Inflammatory macrophage treated with lipopolysaccharide for 4 hours (primary cell): ENCODE data around the gene ZNF599.

Experiments used
- DNase-seq: peaks from one replicate; pipeline ENCODE4 v3.0.0-alpha.2; 2020

The ZNF599 gene

DNA sequence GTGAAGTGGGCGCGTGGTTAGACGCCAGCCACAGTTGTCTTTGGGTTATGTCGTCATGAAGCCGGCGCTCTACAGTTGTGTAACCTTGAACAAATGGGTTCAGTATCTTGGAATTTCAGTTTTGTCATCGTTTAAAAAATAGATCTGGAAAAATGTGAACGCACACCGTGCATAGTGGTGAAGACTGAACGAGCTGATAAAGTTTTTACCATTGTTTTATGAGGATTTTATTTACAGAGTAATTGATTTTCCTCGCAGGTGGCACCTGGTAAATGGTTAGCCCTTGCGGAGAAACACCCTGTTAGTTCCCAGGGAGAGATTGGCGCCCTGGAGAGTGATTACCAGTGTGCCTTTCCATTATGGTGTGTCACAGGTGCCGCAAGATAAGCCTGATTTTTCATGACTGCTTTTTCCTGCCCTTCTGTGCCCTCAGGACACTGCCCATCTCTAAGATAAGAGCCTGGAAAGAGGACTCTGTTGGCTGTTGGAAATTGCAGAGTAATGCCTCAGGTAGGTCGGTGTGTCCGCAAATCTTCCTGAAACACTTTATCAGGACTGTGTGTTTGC is 38.4 kb downstream of the ZNF599 start:
- peak; percentile 83 for DNase-seq

DNA sequence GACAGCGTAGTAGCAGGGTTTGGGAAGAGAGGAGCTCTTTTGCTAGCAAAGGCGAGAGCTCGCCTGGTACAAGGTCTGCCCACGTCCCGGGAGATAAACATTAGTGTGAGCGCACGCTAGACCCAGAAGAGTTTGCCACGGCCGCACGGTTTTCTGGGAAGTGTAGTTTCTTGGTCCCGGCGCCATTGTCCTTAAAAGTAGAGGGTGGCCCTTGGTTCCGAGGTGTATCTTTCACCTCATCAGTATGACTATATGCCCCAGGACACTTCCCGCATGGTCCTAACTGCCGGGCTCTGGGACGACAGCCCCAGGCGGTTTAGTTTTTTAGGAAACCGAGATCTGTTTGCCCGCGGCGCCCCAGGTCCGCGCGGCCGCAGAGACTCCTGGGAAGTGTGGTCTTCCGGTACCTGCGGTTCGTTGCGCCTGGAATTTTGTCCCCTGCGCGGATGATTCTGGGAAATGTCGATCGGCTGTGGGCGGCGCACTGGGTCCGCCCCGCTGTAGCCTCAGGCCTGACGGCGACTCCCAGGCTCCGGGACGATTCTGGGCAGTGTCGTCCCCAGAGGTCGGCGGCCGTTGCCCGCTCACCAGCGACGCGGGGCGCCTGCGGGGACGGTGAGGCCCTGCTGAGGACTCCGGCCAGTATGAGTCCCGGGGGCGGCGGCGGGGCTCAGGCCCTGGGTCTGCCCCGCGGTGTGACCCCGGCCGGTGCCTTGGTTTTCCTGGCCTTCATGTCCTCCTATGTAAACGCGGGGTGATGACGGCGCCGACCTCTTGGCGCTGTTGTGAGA is 39.1 kb downstream of the ZNF599 start, which contains the start of gene ZNF181:
Gene ZNF181 (plus strand): TSS at position 498 of the 791 bp plus-strand sequence. CDS start 795 bp downstream, outside the sequence.
- DNase-seq = peak; percentile 87

DNA sequence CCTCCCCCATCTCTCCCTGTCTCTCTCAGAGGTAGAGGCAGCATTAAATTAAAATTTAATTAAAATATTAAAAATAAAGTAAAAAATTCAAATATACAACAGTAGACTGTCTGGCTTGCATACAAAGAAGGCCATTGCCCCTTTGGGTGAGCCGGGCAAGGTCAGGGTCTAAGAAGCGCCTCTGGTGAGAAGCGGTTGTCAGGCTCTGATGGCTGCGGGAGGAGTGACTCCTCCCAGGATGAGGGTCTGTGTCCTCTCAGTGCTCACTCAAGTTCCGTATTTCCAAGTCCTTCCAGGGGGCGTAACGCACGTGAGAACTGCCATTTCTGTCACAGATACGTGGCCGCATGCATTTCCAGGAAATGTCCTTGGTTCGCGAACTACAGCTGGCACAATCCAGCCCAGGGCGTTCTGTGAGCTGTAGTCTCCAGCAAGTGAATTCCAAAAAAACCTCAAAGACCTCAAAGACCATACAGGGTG is 39.7 kb downstream of the ZNF599 start:
- DNase-seq = no peak

DNA sequence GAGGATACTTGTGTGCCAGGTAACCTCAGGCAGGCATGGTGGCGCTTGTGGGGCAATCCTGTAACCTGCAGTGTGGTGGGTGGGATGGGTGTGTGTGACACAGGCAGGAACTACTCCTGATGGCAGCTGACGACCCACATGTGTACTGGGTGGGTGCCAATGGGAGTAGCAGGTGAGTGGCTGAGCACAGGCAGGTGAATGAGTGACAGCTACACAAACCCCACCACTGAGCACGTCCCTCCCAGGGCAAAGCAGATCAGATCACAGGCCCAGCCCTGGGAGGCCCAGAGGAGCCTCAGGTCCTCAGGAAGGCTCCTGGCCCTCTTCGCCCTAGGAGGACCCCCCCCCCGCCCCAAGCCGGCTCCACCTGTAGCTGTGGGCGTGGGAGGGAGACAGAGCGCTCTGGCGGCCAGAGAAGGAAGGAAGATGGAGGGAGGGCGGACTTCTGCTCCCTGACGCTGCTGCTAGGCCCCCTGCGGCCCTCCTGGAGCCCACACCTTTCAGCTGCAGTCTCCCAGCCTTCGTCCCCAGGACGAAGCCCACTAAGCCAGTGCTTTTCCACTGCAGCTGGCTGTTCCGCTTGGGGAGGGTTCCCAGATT is 40.3 kb downstream of the ZNF599 start:
- DNase-seq = no peak

DNA sequence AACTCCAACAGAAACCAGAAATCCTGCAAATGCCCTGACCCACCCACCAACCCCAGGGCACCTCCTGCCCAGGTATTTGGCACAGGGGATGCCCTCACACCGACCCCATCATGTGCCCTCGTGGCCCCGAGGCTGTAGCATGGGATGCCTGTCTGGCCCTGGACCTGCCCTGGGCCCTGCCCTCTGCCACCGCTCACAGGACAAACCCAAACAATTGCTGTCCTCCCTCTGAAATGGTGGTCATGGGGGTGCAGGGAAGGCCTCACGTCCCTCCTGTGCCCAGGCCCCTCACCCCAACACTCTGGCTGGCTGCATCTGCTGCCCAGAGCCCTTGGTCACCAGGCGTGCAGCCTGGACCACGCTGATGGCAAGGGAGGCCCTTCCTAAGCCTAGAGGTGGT is 41.1 kb downstream of the ZNF599 start:
- no peak for DNase-seq

DNA sequence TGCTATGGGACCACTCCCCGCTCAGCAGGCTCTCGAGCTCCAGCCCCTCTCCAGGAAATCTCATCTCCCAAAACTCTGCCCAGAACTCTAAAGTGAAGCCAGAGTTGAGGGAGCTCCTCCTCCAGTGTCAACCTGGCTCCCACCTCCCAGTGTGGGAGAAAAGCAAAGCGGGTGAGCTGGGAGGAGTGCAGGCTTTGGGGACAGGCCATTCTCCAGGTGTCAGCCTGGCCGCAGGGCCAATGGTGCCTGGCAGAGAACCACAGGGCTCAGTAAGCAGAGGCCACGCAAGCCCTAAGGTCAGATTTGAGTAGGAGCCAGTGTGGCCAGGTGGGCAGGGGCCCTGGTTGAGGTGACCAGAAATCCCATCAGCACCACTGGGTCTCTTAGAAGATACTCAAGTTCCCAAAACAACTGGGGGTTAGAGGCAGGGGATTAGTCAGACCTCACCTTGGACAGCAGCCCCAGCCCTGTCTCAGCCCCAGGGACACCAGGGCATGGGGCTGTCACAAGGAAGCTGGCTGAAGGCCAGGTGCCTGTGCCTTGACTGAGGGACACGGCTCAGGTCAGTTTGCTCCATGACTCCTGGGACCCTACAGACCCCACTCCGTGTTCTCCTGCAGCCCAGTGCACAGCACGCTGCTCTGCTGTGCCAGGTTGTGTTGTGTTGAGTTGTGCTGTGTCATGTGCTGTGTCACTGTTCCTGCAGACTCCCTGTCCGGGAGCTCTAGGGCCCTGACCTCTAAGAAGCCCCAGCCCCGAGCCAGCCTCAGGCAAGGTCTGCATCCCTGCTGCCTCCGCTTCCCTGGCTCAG is 41.8 kb downstream of the ZNF599 start:
- no peak for DNase-seq

DNA sequence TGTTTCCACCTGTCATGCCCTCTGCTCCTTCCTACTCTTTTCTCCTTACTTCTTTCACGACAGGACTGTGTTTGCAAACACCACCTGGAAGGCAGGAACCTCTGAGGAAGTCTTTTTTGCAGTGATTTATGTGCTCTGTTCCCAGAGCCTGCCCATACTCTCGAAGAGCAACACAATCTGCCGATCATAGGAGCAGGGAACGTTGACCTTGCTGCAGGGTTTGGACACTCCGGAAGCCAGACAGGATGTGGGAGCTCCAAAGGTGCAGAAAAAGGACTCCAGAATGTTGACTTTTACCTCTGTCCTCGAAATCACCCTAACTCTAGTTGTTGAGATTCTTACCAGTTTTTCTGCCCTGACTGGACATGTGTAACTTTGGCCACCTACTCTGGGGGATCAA is 47.6 kb downstream of the ZNF599 start:
- DNase-seq = no peak

DNA sequence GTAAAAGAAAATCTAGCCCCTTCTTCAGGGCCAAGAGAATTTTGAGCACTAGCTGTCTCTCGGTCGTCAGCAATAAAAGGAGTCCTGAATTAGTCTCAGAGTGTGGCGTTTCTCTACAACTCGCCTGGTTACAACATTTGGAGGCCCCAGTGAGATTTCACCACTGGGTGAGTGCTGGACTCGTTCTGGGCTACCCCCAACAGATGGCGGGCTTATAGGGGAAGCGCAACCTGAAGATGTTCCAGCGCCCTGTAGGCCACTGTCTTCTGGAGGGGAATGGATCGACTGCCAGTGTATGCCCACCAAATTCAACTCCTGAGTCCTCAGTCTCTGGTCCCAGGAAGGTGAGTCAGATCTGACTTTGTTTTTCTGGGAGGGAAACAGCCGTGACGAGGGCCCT is 50.7 kb downstream of the ZNF599 start:
- no peak for DNase-seq

DNA sequence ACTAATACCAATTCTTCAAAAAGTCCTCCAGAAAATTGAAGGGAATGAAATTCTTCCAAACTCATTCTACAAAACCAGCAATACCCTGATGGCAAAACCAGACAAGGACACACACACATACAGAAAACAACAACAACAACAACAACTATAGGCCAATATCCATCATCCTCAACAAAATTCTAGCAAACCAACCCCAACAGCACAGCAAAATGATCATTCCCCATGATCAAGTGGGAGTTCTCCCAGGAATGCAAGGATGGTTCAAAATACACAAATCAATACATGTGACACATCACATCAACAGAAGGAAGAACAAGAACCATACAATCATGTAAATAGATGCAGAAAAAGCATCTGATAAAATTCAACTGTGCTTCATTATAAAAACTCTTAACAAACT is 57.7 kb downstream of the ZNF599 start:
- no peak for DNase-seq

DNA sequence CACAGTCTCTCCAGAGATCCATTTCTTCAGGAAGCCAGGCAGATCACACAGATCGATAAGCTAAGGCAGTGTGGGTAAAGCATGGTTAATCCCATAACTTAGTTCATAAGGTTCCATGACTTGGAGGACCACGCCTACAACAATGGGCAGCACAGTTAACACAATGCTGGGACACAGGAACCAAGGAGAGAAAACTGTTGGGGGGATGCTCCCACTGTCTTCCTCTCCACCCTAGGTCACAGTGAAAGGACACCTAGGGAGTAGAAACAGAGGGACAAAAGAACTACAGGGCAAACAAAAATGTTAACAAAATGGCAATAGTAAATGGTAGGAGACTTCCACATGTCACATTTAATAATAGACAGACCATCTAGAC is 59.8 kb downstream of the ZNF599 start:
- DNase-seq = no peak

DNA sequence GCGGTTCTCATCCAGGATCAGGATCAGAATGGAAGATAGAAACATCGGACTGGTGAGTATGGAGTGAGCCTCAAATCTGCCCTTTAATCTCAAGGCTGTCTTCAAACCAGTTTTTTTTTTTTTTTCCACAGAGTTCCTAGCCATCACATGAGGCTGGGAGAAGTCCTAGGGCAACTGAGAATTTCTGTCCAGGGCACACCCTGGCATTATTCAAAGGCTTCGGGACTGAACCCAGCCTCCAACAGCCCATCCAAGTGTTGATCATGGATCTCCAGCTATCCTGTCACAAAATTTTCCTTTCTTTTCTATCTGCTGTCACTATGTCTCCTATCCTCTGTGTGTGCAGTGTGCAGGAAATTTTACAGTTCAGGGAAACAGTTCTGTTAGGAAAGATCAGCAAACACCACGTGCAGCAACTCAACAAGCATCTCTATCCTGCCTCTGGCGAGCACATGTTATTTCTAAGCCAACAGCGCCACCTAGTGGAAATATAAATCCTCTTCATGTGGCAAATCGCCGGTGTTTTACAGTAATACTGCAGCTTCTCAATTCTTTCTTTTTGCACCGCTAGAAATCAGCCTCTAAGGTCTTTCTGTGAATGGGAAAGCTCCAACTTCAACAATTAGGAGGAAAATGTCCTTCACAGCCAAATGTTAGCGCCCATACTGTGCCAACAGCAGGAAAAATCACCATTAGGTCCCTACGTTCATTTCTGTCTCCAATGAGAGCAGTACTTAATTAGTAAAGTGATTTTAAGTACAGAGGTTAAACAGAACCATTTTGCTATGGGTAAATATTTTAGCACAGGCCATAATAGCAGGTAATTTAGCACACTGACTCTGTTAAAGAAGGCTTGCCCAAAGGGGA is 60.4 kb downstream of the ZNF599 start:
- DNase-seq = peak; percentile 66

DNA sequence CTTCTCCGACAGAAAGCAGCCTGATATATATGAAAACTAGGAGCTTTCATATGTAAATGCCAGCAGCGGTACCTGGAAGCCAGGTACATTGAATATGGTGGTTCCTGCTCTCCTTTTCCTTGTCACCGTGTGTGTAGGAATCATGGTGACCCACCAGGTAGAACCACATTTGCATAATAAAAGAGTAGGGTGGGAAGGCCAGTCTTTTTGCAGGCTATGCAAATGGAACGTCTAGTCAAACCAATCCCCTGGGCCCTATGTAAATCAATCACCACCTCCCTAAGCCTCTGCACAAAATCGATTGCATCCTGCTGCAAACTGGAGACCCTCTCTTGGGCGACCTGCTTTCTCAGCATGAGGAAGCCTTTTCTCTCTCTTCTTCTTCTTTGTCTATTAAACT is 61.1 kb downstream of the ZNF599 start:
- no peak for DNase-seq
